Measurements from ENCODE around the gene ANKS1A. TPM values are rescaled to one million over a fixed set of nuclear protein-coding genes. Genes with fewer than 3 reads are reported as not detected.

Gene ANKS1A
- total RNA-seq, 1 experiment from 2014 or later = 35.0 TPM

- no peak overlapping the region for H3K4me3 Mint-ChIP-seq
- DNase-seq (ENCODE audit: low spot score) (no peak), ATAC-seq (no peak)
- no peaks in the 10 kb centered on the region; the same call in 1 of the 2 replicates for H3K27me3 Mint-ChIP-seq (ENCODE audit: low read depth)
- H3K4me1 Mint-ChIP-seq = no peaks in the 10 kb centered on the region
- CTCF ChIA-PET = interaction anchor here (1.1 to 3.3 kb wide), 4 partner anchors 11 to 337 kb away, joined by 3 to 18 read pairs (median 8); partner anchors contain the start of gene BLTP3A
- TF ChIP-seq PRRX2 (CRISPR knock-in tag; IDR thresholded peaks at IDR 0.05) = no peak
- TF ChIP-seq, protein P1, sequence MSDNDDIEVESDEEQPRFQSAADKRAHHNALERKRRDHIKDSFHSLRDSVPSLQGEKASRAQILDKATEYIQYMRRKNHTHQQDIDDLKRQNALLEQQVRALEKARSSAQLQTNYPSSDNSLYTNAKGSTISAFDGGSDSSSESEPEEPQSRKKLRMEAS (CRISPR knock-in tag; IDR thresholded peaks at IDR 0.05) = no peak
- no peak for TF ChIP-seq E2F4 (CRISPR knock-in tag; IDR thresholded peaks at IDR 0.05; ENCODE audit: borderline replicate concordance, low read depth)
- TF ChIP-seq ARID4B (CRISPR knock-in tag; IDR thresholded peaks at IDR 0.05; ENCODE audit: borderline replicate concordance) = no peak
- no peak for TF ChIP-seq JAZF1 (CRISPR knock-in tag; IDR thresholded peaks at IDR 0.05)
- no peak for TF ChIP-seq ZBTB21 (CRISPR knock-in tag; IDR thresholded peaks at IDR 0.05; ENCODE audit: borderline replicate concordance)
- TF ChIP-seq, protein P2, sequence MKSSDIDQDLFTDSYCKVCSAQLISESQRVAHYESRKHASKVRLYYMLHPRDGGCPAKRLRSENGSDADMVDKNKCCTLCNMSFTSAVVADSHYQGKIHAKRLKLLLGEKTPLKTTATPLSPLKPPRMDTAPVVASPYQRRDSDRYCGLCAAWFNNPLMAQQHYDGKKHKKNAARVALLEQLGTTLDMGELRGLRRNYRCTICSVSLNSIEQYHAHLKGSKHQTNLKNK (CRISPR knock-in tag; IDR thresholded peaks at IDR 0.05) = no peak
- no peak for TF ChIP-seq NFYB (CRISPR knock-in tag; conservative IDR thresholded peaks at IDR 0.05; ENCODE audit: low read depth)
- TF ChIP-seq CREM (CRISPR knock-in tag; IDR thresholded peaks at IDR 0.05) = no peak
- no peak for TF ChIP-seq TP53 (CRISPR knock-in tag; IDR thresholded peaks at IDR 0.05)
- TF ChIP-seq, protein P3, sequence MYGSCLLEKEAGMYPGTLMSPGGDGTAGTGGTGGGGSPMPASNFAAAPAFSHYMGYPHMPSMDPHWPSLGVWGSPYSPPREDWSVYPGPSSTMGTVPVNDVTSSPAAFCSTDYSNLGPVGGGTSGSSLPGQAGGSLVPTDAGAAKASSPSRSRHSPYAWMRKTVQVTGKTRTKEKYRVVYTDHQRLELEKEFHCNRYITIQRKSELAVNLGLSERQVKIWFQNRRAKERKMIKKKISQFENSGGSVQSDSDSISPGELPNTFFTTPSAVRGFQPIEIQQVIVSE (CRISPR knock-in tag; IDR thresholded peaks at IDR 0.05; ENCODE audit: borderline replicate concordance) = no peak
- no peak for TF ChIP-seq ZNF219 (CRISPR knock-in tag; IDR thresholded peaks at IDR 0.05; ENCODE audit: borderline replicate concordance)
- no peak for TF ChIP-seq SOX15 (CRISPR knock-in tag; IDR thresholded peaks at IDR 0.05)
- TF ChIP-seq ZNF138 (CRISPR knock-in tag; conservative IDR thresholded peaks at IDR 0.05) = no peak
- TF ChIP-seq, protein P4, sequence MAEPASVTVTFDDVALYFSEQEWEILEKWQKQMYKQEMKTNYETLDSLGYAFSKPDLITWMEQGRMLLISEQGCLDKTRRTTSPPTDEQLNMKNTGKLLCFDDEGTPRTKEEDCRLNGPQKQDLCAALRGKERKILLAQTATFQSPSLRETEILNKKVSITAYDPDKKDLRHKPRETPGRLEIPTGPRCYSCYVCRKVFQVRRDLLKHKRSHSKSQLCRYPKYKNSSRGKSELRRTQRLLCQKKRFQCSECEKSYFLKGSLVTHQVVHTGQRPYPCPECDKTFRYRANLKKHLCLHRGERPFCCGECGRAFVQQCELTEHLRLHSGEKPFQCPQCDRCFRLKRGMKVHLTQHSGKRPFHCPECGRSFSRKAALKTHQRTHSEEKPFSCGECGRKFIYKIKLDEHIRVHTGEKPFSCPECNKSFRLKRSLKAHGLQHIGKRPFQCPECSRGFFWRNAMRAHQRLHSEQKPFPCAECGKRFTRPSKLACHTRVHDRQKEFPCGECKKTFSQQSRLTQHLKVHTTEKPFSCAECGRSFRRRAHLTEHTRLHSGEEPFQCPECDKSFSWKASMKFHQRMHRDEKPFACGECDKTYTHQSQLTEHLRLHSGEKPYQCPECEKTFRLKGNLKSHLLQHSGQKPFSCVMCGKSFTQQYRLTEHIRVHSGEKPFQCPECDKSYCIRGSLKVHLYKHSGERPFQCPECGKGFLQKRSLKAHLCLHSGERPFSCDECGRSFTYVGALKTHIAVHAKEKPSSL (CRISPR knock-in tag; conservative IDR thresholded peaks at IDR 0.05) = no peak
- no peak for TF ChIP-seq FOXP1 (CRISPR knock-in tag; IDR thresholded peaks at IDR 0.05; ENCODE audit: borderline replicate concordance)
- TF ChIP-seq IRF2 (CRISPR knock-in tag; IDR thresholded peaks at IDR 0.05; ENCODE audit: borderline replicate concordance, low read depth) = no peak
- no peak for TF ChIP-seq EMX1 (CRISPR knock-in tag; IDR thresholded peaks at IDR 0.05)
- POLR2A ChIA-PET = no interaction called here
- no peaks in the 10 kb centered on the region for H3K9me3 Mint-ChIP-seq
- no peaks in the 10 kb centered on the region for H3K36me3 Mint-ChIP-seq
- H3K27ac Mint-ChIP-seq = no peak overlapping the region
These were observed 239.4 kb downstream of the ANKS1A start for GRCh38 chr6:35128496-35128895.

Measured in WTC11 (cell line).